Body of pancreas (tissue), 4 donors: Measurements from ENCODE around the gene HOXD10. TPM values are rescaled to one million over a fixed set of nuclear protein-coding genes. Genes with fewer than 3 reads are reported as not detected.
A peak's percentile ranks its signal among the peaks of the same experiment; 100 is the strongest.

Experiments used
- ATAC-seq: fragments of 150-250 bp; one replicate; pipeline ENCODE4 v1.9.1; 2016
- DNase-seq, 4 donors: peaks; one replicate each; pipeline ENCODE4 v3.0.0-alpha.2; 2019
- H3K27ac ChIP-seq, 4 donors: fragments of 200-600 bp; sonication (generic); 1 replicate in 3 of 4; 2 replicates in 1 of 4; pipeline versions ENCODE4 v1.5.1 to v1.6.1; 2016 to 2019; ENCODE audit warnings: mild to moderate bottlenecking in 1 of 4, mixed read lengths in 1 of 4, moderate library complexity in 1 of 4
- H3K27me3 ChIP-seq, 2 donors: fragments of 200-600 bp; sonication (generic); one replicate each; pipeline ENCODE4 v1.6.0; 2016; ENCODE audit warnings: mild to moderate bottlenecking in 1 of 2
- H3K36me3 ChIP-seq, 2 donors: fragments of 200-600 bp; sonication (generic); replicated peaks in 1 of 2; 2 replicates each; pipeline ENCODE4 v1.5.1; 2016; ENCODE audit warnings: low read depth in 2 of 2; ENCODE audit not compliant: insufficient read depth in 1 of 2
- H3K4me1 ChIP-seq: fragments of 200-600 bp; sonication (generic); one replicate; pipeline ENCODE4 v1.6.0; 2016
- H3K4me3 ChIP-seq, 2 donors: fragments of 200-600 bp; sonication (generic); 1 replicate in 1 of 2; 2 replicates in 1 of 2; pipeline ENCODE4 v1.5.1; 2016 to 2019
- H3K9me3 ChIP-seq, 3 donors: fragments of 200-600 bp; sonication (generic); 1 replicate in 2 of 3; 2 replicates in 1 of 3; pipeline ENCODE4 v1.5.1; 2016
- CTCF ChIP-seq, 7 experiments: fragments of 450-650 bp in 4 of 7; fragments of 200-600 bp in 3 of 7; sonication (generic) in 3 of 7; IDR thresholded peaks; one replicate each; pipeline ENCODE4 v1.5.1; 2016 to 2019; ENCODE audit warnings: antibody characterized with exemption in 7 of 7
- POLR2A ChIP-seq, 3 donors: fragments of 450-650 bp; IDR thresholded peaks; one replicate each; pipeline ENCODE4 v1.6.1; 2016; ENCODE audit warnings: antibody characterized with exemption in 3 of 3, mild to moderate bottlenecking in 2 of 3
- WGBS, 2 donors: methylation state at CpG; one replicate each; pipeline ENCODE4 v1.1.5; 2017; 5-methylcytosine and 5-hydroxymethylcytosine counted together
- intact Hi-C: fragments of 100-400 bp; cut with DNase I; formaldehyde crosslinking; loops from one replicate; pipeline ENCODE4 v1.15.1; 2023
- total RNA-seq, 2 donors: library from RNA; depleted of rRNA; stranded (reverse); fragments of >200 nt; gene quantifications; one replicate each; pipeline ENCODE4 v1.1.0, GENCODE V29; 2016

HOXD10 gene
- total RNA-seq, 2 donors from 2014 or later: 0.26 TPM; not detected in 1

GRCh38 chr2:176124110-176124946 lies 7.8 kb downstream of the HOXD10 start:
- no peak overlapping the region for H3K27ac ChIP-seq
- ATAC-seq (no peak), DNase-seq (no peak)
- H3K4me1 ChIP-seq: peaks cover 15% of the 10 kb centered on the region
- no peak overlapping the region for H3K4me3 ChIP-seq
- H3K36me3 ChIP-seq: no peaks in the 10 kb centered on the region
- no peaks in the 10 kb centered on the region for H3K9me3 ChIP-seq
- intact Hi-C loops: loop anchor here (10.0 kb wide), 1 partner anchor 690 kb away; no protein-coding TSS in a partner anchor
- H3K27me3 ChIP-seq: peaks cover 0 to 66% of the 10 kb centered on the region in 2 donors
- TF ChIP-seq POLR2A (IDR thresholded peaks at IDR 0.05) (no peak), CTCF (IDR thresholded peaks at IDR 0.05) (no peak)
- 8 to 11% methylated on average over 24 to 34 of the region's 34 CpGs for WGBS, 2 donors

DNA sequence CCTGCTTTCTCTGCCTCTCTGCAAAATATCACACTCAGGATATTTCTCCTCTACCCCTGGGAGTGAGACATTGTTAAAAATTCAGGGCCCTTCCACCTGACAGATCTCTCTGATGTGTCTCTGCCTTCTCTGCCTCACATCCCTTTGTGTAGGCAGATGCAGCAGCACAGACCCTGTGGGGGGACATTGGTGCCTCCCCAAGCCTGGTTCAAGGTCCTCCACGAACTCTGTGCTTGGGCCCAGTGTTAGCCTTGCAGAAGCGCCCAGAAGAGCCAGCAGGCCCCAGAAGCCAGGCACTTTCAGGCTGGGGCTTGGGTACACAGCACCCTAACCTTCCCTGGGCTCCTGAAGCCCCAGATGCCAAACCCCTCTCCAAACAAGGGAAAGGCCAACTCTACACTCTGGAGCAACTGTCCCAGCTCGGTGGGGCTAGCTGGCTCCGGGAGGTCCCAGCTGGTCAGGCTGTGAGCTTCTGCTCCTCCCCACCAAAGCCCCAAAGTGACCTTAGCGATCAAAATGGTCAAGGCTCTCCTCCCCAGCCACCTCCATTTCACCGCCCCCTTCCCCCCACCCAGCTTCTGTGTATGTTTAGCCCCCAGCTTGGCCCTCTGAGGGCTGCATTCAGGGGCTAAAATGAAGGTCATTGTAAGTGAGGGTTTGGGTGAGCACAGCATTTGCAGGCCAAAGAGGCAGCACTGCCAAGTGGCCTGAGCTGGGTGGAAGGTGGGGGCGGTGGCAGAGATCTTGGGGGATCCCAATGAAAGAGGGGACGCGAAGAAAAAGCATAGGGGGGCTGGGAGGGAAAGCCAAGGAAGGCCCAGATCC lies 8.6 kb downstream of the HOXD10 start:
- Histone ChIP-seq H3K4me3 (no peak overlapping the region), H3K27me3 (peaks cover 0 to 64% of the 10 kb centered on the region in 2 donors), H3K4me1 (peaks cover 19% of the 10 kb centered on the region), H3K9me3 (no peaks in the 10 kb centered on the region), H3K27ac (no peak overlapping the region), H3K36me3 (no peaks in the 10 kb centered on the region)
- ATAC-seq: no peak
- intact Hi-C loops: loop anchor here (5.0 to 10.0 kb wide), 2 partner anchors 517 to 690 kb away; no protein-coding TSS in a partner anchor
- WGBS, 2 donors: 11 to 21% methylated on average over 9 of the region's 9 CpGs
- TF ChIP-seq CTCF (IDR thresholded peaks at IDR 0.05): no peak
- no peak for TF ChIP-seq POLR2A (IDR thresholded peaks at IDR 0.05)
- no peak for DNase-seq

DNA sequence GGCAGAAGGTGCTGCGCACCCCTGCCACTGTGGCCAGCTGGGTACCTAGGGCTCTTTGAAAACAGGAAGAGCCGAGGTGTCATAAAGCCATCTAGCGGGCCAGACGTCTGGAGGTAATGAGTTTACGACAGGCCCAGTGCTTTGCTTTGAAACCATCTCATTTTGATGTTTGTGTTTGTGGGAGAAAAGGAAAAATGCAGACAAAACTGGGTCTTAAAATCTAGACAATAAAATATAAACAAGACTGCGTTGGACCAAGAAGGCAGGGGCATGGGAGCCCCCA lies 9.1 kb downstream of the HOXD10 start:
- ATAC-seq (no peak), DNase-seq (no peak)
- Histone ChIP-seq H3K36me3 (no peaks in the 10 kb centered on the region), H3K27ac (no peak overlapping the region), H3K9me3 (no peaks in the 10 kb centered on the region), H3K4me3 (no peak overlapping the region), H3K4me1 (peaks cover 24% of the 10 kb centered on the region), H3K27me3 (peaks cover 0 to 64% of the 10 kb centered on the region in 2 donors)
- 14 to 17% methylated on average over 6 of the region's 6 CpGs for WGBS, 2 donors
- TF ChIP-seq CTCF (IDR thresholded peaks at IDR 0.05) (no peak), POLR2A (IDR thresholded peaks at IDR 0.05) (no peak)
- intact Hi-C loops: loop anchor here (5.0 to 10.0 kb wide), 2 partner anchors 517 to 689 kb away; no protein-coding TSS in a partner anchor

DNA sequence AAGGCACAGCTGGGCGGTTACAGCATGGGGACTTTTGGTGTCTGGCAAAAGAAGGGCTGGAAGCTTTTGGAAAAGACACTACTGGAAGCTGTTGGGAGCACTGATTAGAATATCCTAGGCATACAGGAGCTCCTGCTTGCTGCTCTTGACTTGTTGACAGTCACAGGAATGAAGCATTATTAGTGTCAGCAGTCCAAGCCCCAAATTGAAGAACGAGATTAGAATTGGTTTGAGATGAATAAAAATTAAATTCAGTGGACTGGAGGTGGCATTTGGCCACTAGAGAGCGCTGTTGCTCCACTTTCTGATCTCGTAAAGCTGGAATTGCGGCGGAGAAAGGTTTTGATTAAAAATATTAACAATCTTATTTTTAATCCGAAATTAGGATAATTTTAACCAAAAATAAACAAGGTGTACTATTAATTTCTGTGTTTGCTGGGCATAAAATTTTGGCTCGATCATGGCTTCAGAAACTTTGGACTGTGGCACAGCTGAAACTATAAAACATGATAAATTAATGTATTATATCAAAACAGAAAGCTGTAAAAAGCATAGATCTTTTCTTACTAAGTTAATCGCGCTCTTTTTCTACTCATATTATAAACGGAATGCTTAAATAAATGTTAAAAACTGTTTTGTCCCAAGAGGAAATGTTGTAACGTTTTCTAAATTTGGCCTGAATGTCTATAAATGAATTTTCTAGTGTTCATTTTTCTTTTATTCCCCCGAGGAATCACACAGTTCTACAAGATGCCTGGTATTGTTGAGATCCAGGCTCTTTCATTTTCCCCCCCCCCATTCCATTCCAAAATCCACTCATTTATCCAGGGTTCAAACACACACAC lies 10.6 kb downstream of the HOXD10 start:
- ATAC-seq: no peak
- Histone ChIP-seq H3K4me1 (peaks cover 23% of the 10 kb centered on the region), H3K4me3 (no peak overlapping the region), H3K9me3 (no peaks in the 10 kb centered on the region), H3K27ac (no peak overlapping the region), H3K36me3 (no peaks in the 10 kb centered on the region), H3K27me3 (peaks cover 0 to 62% of the 10 kb centered on the region in 2 donors)
- DNase-seq: peak; percentile 70 to 80 (median 74)
- intact Hi-C loops: loop anchor here (5.0 to 10.0 kb wide), 2 partner anchors 515 to 688 kb away; no protein-coding TSS in a partner anchor
- TF ChIP-seq POLR2A (IDR thresholded peaks at IDR 0.05) (no peak), CTCF (IDR thresholded peaks at IDR 0.05) (peak; percentile 54 to 99 (median 87))
- 1 to 3% methylated on average over 13 of the region's 13 CpGs for WGBS, 2 donors
